H1 (cell line): ENCODE data around the gene NOB1. TPM values are rescaled to one million over a fixed set of nuclear protein-coding genes. Genes with fewer than 3 reads are reported as not detected.

Experiments used
- CTCF ChIA-PET: fragments of 300-600 bp; sonication (Branson Sonifier 250); formaldehyde crosslinking; loops from one replicate; lab custom pipeline; 2021; ENCODE audit not compliant: partially characterized antibody; lab: Charles Lee
- POLR2A ChIA-PET: fragments of 300-600 bp; sonication (Branson Sonifier 250); formaldehyde crosslinking; loops from one replicate; lab custom pipeline; 2021; ENCODE audit warnings: inconsistent platforms; ENCODE audit not compliant: partially characterized antibody; lab: Charles Lee
- DNase-seq, 2 experiments: peaks; one replicate each; pipeline versions ENCODE4 v3.0.0 to v3.0.0-alpha.2; 2010 to 2022; ENCODE audit warnings: low spot score in 2 of 2, low read depth in 1 of 2, mixed read lengths in 1 of 2
- FAIRE-seq: peaks from 2 replicates; lab custom pipeline; 2011; peaks lifted over from hg19 to GRCh38; lab: Jason Lieb, UNC
- H2AFZ ChIP-seq: 2 replicates; pipeline ENCODE4 v1.8.1; 2012; ENCODE audit warnings: low read length, inconsistent platforms
- H2AK5ac ChIP-seq: 2 replicates; pipeline ENCODE4 v1.6.1; 2013; ENCODE audit warnings: low read depth, low read length
- H2BK120ac ChIP-seq: replicated peaks from 2 replicates; pipeline ENCODE3; 2013; ENCODE audit warnings: low read depth, low read length, inconsistent platforms
- H2BK12ac ChIP-seq: 2 replicates; pipeline ENCODE4 v1.6.1; 2013; ENCODE audit warnings: low read depth, low read length
- H2BK15ac ChIP-seq: 2 replicates; pipeline ENCODE4 v1.6.1; 2013; ENCODE audit warnings: low read length
- H2BK20ac ChIP-seq: 2 replicates; pipeline ENCODE4 v1.6.1; 2013; ENCODE audit warnings: low read length
- H2BK5ac ChIP-seq: 2 replicates; pipeline ENCODE4 v1.6.1; 2013; ENCODE audit warnings: low read depth, low read length
- H3K14ac ChIP-seq: 2 replicates; pipeline ENCODE4 v1.6.1; 2013; ENCODE audit warnings: inconsistent platforms; ENCODE audit not compliant: insufficient read length
- H3K18ac ChIP-seq: 2 replicates; pipeline ENCODE4 v1.6.1; 2013; ENCODE audit warnings: low read length; ENCODE audit errors: extremely low read depth
- H3K23ac ChIP-seq: 2 replicates; pipeline ENCODE4 v1.6.1; 2013; ENCODE audit warnings: inconsistent platforms; ENCODE audit not compliant: insufficient read length
- H3K23me2 ChIP-seq: 2 replicates; pipeline ENCODE4 v1.6.1; 2013; ENCODE audit warnings: low read depth, low read length
- H3K27ac ChIP-seq: 2 replicates; pipeline ENCODE4 v1.6.1; 2011; ENCODE audit warnings: low read depth, low read length, inconsistent platforms
- H3K27me3 ChIP-seq, 4 experiments: replicated peaks in 1 of 4; 1 replicate in 1 of 4; 2 replicates in 3 of 4; pipeline versions ENCODE4 v1.6.1 to v1.8.1; 2011 to 2013; ENCODE audit warnings: low read length in 3 of 4, mild to moderate bottlenecking in 3 of 4, inconsistent platforms in 2 of 4, mixed read lengths in 2 of 4, moderate library complexity in 1 of 4; ENCODE audit not compliant: control insufficient read depth in 3 of 4, insufficient read depth in 3 of 4; ENCODE audit errors: extremely low read depth in 1 of 4
- H3K36me3 ChIP-seq, 4 experiments: 2 replicates each; pipeline versions ENCODE4 v1.6.1 to v1.8.1; 2011 to 2013; ENCODE audit warnings: mild to moderate bottlenecking in 4 of 4, low read length in 3 of 4, moderate library complexity in 2 of 4, control low read depth in 1 of 4, inconsistent platforms in 1 of 4; ENCODE audit not compliant: insufficient read depth in 4 of 4, control insufficient read depth in 2 of 4
- H3K4ac ChIP-seq: replicated peaks from 2 replicates; pipeline ENCODE3; 2013; ENCODE audit warnings: low read length, low read depth, mixed read lengths, inconsistent platforms; ENCODE audit not compliant: insufficient read length
- H3K4me1 ChIP-seq, 4 experiments: replicated peaks in 1 of 4; 1 replicate in 1 of 4; 2 replicates in 3 of 4; pipeline versions ENCODE4 v1.6.1 to v1.8.1; 2011 to 2013; ENCODE audit warnings: low read length in 3 of 4, inconsistent platforms in 2 of 4, mixed read lengths in 1 of 4; ENCODE audit not compliant: insufficient read depth in 4 of 4, control insufficient read depth in 3 of 4
- H3K4me2 ChIP-seq, 2 experiments: 2 replicates each; pipeline versions ENCODE4 v1.6.1 to v1.8.1; 2011 to 2013; ENCODE audit warnings: low read depth in 2 of 2, low read length in 2 of 2, control low read depth in 1 of 2, inconsistent platforms in 1 of 2, mild to moderate bottlenecking in 1 of 2; ENCODE audit not compliant: insufficient read depth in 1 of 2
- H3K4me3 ChIP-seq, 4 experiments: fragments of 200-600, 300-600 bp in 1 of 4; sonication (generic), shearing (Covaris generic), sonication (Bioruptor Twin) in 1 of 4; 2 replicates each; pipeline versions ENCODE4 v1.5.1 to v1.8.1; 2011 to 2016; ENCODE audit warnings: low read length in 4 of 4, low read depth in 3 of 4, control low read depth in 2 of 4, inconsistent platforms in 2 of 4, mild to moderate bottlenecking in 2 of 4, mixed read lengths in 1 of 4, moderate library complexity in 1 of 4; ENCODE audit not compliant: insufficient read depth in 2 of 4; ENCODE audit errors: extremely low read depth in 1 of 4
- H3K56ac ChIP-seq: replicated peaks from 2 replicates; pipeline ENCODE3; 2013; ENCODE audit warnings: low read depth, mild to moderate bottlenecking, mixed read lengths, low read length, inconsistent platforms; ENCODE audit not compliant: insufficient read length
- H3K79me1 ChIP-seq: 2 replicates; pipeline ENCODE4 v1.6.1; 2013; ENCODE audit warnings: low read depth, low read length, control low read depth
- H3K79me2 ChIP-seq, 2 experiments: 2 replicates each; pipeline versions ENCODE4 v1.6.1 to v1.8.1; 2012 to 2013; ENCODE audit warnings: low read length in 2 of 2, mild to moderate bottlenecking in 2 of 2, inconsistent platforms in 1 of 2; ENCODE audit not compliant: insufficient read depth in 2 of 2, control insufficient read depth in 1 of 2
- H3K9ac ChIP-seq, 4 experiments: replicated peaks in 1 of 4; 1 replicate in 1 of 4; 2 replicates in 3 of 4; pipeline versions ENCODE4 v1.6.1 to v1.8.1; 2011 to 2013; ENCODE audit warnings: low read depth in 3 of 4, low read length in 3 of 4, control low read depth in 2 of 4, mild to moderate bottlenecking in 2 of 4, moderate library complexity in 2 of 4, inconsistent platforms in 1 of 4; ENCODE audit errors: extremely low read depth in 1 of 4
- H3K9me3 ChIP-seq, 2 experiments: 2 replicates each; pipeline versions ENCODE4 v1.6.1 to v1.8.1; 2012 to 2013; ENCODE audit warnings: mild to moderate bottlenecking in 2 of 2, moderate library complexity in 2 of 2, control low read depth in 1 of 2, inconsistent platforms in 1 of 2, low read depth in 1 of 2, low read length in 1 of 2, mixed read lengths in 1 of 2; ENCODE audit not compliant: insufficient read depth in 2 of 2
- H4K20me1 ChIP-seq, 2 experiments: replicated peaks in 1 of 2; 2 replicates each; pipeline versions ENCODE3 to v1.8.1; 2011 to 2013; ENCODE audit warnings: inconsistent platforms in 2 of 2, low read length in 2 of 2, mild to moderate bottlenecking in 1 of 2; ENCODE audit not compliant: insufficient read depth in 2 of 2, control insufficient read depth in 1 of 2
- H4K5ac ChIP-seq: 2 replicates; pipeline ENCODE4 v1.6.1; 2013; ENCODE audit warnings: low read length, low read depth, mixed read lengths, inconsistent platforms; ENCODE audit not compliant: insufficient read length
- H4K8ac ChIP-seq: 2 replicates; pipeline ENCODE4 v1.8.0; 2013; ENCODE audit warnings: mild to moderate bottlenecking, moderate library complexity, low read length, inconsistent platforms; ENCODE audit not compliant: insufficient read depth; ENCODE audit errors: extremely low read depth
- H4K91ac ChIP-seq: replicated peaks from 2 replicates; pipeline ENCODE3; 2013; ENCODE audit warnings: low read length, mixed read lengths, inconsistent platforms; ENCODE audit not compliant: insufficient read length
- CTBP2 ChIP-seq: IDR thresholded peaks from 2 replicates; pipeline ENCODE4 v1.7.0; 2011; ENCODE audit warnings: borderline replicate concordance, mild to moderate bottlenecking, moderate library complexity, mixed read lengths, low read length; ENCODE audit not compliant: insufficient read depth, insufficient read length
- EGR1 ChIP-seq: IDR thresholded peaks from 2 replicates; pipeline ENCODE4 v1.6.1; 2011; ENCODE audit warnings: low read depth, low read length, borderline replicate concordance
- GABPA ChIP-seq: IDR thresholded peaks from 2 replicates; pipeline ENCODE4 v1.6.1; 2011; ENCODE audit warnings: mild to moderate bottlenecking, low read length, moderate library complexity, borderline replicate concordance; ENCODE audit not compliant: insufficient read depth
- KDM1A ChIP-seq: fragments of 200-600, 300-600 bp; sonication (generic); IDR thresholded peaks from 2 replicates; pipeline ENCODE4 v1.7.1; 2016; ENCODE audit warnings: mild to moderate bottlenecking, low read length, borderline replicate concordance
- POU5F1 ChIP-seq: IDR thresholded peaks from 2 replicates; pipeline ENCODE4 v1.6.1; 2011; ENCODE audit warnings: low read depth, mild to moderate bottlenecking, low read length, moderate library complexity
- SIRT6 ChIP-seq: IDR thresholded peaks from one replicate; pipeline ENCODE4 v1.7.1; 2012; ENCODE audit warnings: low read length, inconsistent platforms
- SIX5 ChIP-seq: IDR thresholded peaks from 2 replicates; pipeline ENCODE4 v1.6.1; 2011; ENCODE audit warnings: mild to moderate bottlenecking, low read depth, low read length
- TEAD4 ChIP-seq: IDR thresholded peaks from 2 replicates; pipeline ENCODE4 v1.6.1; 2012; ENCODE audit warnings: low read depth, low read length, inconsistent platforms, mixed read lengths
- ZNF274 ChIP-seq: IDR thresholded peaks from 2 replicates; pipeline ENCODE4 v1.7.0; 2012; ENCODE audit warnings: low read length, borderline replicate concordance; ENCODE audit errors: extremely low read depth
- WGBS, 2 experiments: shearing (Covaris generic) in 1 of 2; methylation state at CpG; one replicate each; pipeline versions ENCODE4 v1.1.6 to v1.1.7; 2013 to 2015; ENCODE audit warnings: low lambda C conversion rate in 2 of 2, mixed read lengths in 2 of 2, inconsistent platforms in 1 of 2, low coverage in 1 of 2, missing lambda C conversion rate in 1 of 2; ENCODE audit not compliant: insufficient replicate concordance in 2 of 2, insufficient coverage in 1 of 2, insufficient read length in 1 of 2; ENCODE audit errors: extremely low coverage in 1 of 2, missing lambda C conversion rate in 1 of 2; 5-methylcytosine and 5-hydroxymethylcytosine counted together
- polyA plus RNA-seq, 7 experiments: library from polyadenylated mRNA; depleted of rRNA in 3 of 7; stranded (reverse) in 5 of 7; unstranded in 2 of 7; fragments of >200 nt in 5 of 7; fragments of 200-250 nt in 2 of 7; gene quantifications; 1 replicate in 5 of 7; 2 replicates in 1 of 7; 4 replicates in 1 of 7; pipeline versions ENCODE4 v1.2.1 to v1.2.3, GENCODE V29; 2011 to 2013; ENCODE audit warnings: missing spikeins in 2 of 7, mixed read lengths in 2 of 7
- total RNA-seq: library from RNA; stranded (reverse); fragmentation: NEBNext Ultra II Directional; extraction: Animal tissue kit (Norgen Biotek cat#: 25700); gene quantifications from 2 replicates; pipeline ENCODE4 v1.2.1, GENCODE V29; 2021

The NOB1 gene
- total and polyA plus RNA-seq, 2 of the 8 experiments (the other 6 are each of a cell fraction or from before 2014, with no cell fraction given) = 88.2 to 108 TPM

GRCh38 chr16:69711115-69711740 is 43.5 kb downstream of the NOB1 start:
- no peak overlapping the region for H3K14ac ChIP-seq
- peak in 1 of 2 experiments; percentile 10 for DNase-seq
- no peak overlapping the region for H2BK20ac ChIP-seq
- 94% methylated on average over 11 of the region's 12 CpGs; no CpG with 5 or more reads in 1 of the 2 experiments for WGBS, 2 experiments
- ChIA-PET POLR2A (interaction anchor here (1.4 kb wide), 1 partner anchor 15 kb away, joined by 5 read pairs; the partner anchor contains the start of gene NQO1), CTCF (interaction anchor here (0.8 to 7.5 kb wide), 5 partner anchors 12 to 150 kb away, joined by 3 to 88 read pairs (median 3); partner anchors contain the start of genes NOB1 and NQO1)
- H4K8ac ChIP-seq = no peak overlapping the region
- H3K9me3 ChIP-seq = no peaks in the 10 kb centered on the region
- H3K4ac ChIP-seq = no peak overlapping the region
- no peak overlapping the region for H3K4me3 ChIP-seq
- no peak overlapping the region for H2AFZ ChIP-seq
- no peaks in the 10 kb centered on the region for H3K79me2 ChIP-seq
- no peak overlapping the region for H2BK15ac ChIP-seq
- no peak overlapping the region for H3K18ac ChIP-seq
- H2BK5ac ChIP-seq = no peak overlapping the region
- no peaks in the 10 kb centered on the region for H4K20me1 ChIP-seq
- H3K23ac ChIP-seq = no peak overlapping the region
- no peak overlapping the region for H3K27ac ChIP-seq
- no peak overlapping the region for H3K56ac ChIP-seq
- FAIRE-seq = no peak
- no peak overlapping the region for H3K9ac ChIP-seq
- H3K4me1 ChIP-seq = 0 out of 7 replicates have a peak, but pooled peaks cover 0 to 2% (median 0%) of the 10 kb centered on the region in 4 experiments
- H3K4me2 ChIP-seq = no peak overlapping the region
- H2AK5ac ChIP-seq = no peak overlapping the region
- H4K5ac ChIP-seq = no peak overlapping the region
- H2BK12ac ChIP-seq = no peak overlapping the region
- H3K79me1 ChIP-seq = no peaks in the 10 kb centered on the region
- no peak overlapping the region for H2BK120ac ChIP-seq
- peaks cover 0 to 9% (median 3%) of the 10 kb centered on the region in 4 experiments; a peak in 2 of 8 replicates for H3K36me3 ChIP-seq
- H3K27me3 ChIP-seq = no peaks in the 10 kb centered on the region
- no peaks in the 10 kb centered on the region for H3K23me2 ChIP-seq
- H4K91ac ChIP-seq = no peak overlapping the region
- TF ChIP-seq KDM1A (no peak), SIX5 (no peak), SIRT6 (no peak), ZNF274 (no peak), EGR1 (no peak), POU5F1 (no peak), GABPA (no peak), CTBP2 (no peak), TEAD4 (no peak)
